Stimulated activated CD4-positive, alpha-beta T cell treated with anti-CD3 and anti-CD28 coated beads, TNF-alpha, amount 100 ng/mL, for 48 hours (primary cell): ENCODE measurements around the gene DPP6.
"Not testable (repeated sequence)": the region's sequence is repeated elsewhere in the genome, so short reads cannot be mapped to it uniquely, and the experiment has no call there.

Experiments used
- DNase-seq, 3 donors: peaks; one replicate each; pipeline ENCODE4 v3.0.0-alpha.2; 2020; ENCODE audit warnings: low read depth in 3 of 3

Gene DPP6

GRCh38 chr7:154656618-154657017 is 604.4 kb downstream of the DPP6 start:
- no peak for DNase-seq

DNA sequence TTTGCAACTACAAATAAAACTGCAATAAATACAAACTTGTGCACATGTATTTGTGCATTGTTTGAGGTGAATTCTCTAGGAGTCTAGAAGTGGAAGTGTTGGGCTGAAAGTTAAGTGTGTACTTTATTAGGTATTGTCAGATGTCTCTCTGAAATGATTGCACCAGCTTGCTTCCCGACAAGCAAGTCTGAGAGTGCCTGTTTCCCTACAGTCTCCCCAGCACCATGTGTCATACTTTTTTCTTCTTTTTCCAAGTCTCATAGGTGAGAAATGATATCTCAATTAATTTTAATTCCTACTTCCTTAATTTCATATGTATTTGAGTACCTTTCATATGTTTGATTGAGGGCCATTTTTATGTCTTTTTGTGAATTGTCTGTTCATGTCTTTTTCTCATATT is 614.6 kb downstream of the DPP6 start:
- no peak for DNase-seq

GRCh38 chr7:154672659-154673415 is 620.6 kb downstream of the DPP6 start:
- no peak for DNase-seq

GRCh38 chr7:154674191-154674590 is 622.0 kb downstream of the DPP6 start:
- DNase-seq = no peak

DNA sequence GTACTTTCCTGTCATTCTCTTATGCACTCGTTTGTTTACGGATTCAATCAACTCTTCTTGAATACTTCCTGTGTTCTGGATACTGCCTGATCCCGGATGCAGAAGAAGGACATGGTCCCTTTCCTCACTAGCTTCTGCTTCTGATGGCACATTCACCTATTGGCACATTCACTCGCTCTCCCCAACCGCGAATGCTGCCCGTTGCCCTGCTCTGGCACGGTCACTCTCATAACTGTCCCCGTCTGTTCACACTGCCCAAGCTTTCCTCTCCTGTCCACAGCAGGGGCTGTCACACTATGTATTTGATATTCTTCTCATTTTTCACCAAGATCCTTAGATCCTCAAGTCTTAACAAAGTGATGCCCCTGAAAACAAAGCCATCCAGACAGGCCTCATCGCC is 623.4 kb downstream of the DPP6 start:
- DNase-seq = no peak

DNA sequence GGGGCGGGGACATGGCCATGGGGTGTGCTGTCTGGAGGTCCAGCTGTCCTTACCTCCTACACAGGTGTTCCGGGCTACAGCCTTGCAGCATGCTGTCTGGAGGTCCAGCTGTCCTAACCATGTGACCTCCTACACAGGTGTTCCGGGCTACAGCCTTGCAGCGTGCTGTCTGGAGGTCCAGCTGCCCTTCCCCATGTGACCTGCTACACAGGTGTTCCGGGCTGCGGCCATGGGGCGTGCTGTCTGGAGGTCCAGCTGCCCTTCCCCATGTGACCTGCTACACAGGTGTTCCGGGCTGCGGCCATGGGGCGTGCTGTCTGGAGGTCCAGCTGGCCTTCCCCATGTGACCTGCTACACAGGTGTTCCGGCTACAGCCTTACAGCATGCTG is 623.8 kb downstream of the DPP6 start:
- not testable (repeated sequence) for DNase-seq

GRCh38 chr7:154676422-154677073 is 624.4 kb downstream of the DPP6 start:
- no peak for DNase-seq

GRCh38 chr7:154677454-154677853 is 625.3 kb downstream of the DPP6 start:
- no peak for DNase-seq

GRCh38 chr7:154678001-154678550 is 625.9 kb downstream of the DPP6 start:
- not testable (repeated sequence) for DNase-seq

DNA sequence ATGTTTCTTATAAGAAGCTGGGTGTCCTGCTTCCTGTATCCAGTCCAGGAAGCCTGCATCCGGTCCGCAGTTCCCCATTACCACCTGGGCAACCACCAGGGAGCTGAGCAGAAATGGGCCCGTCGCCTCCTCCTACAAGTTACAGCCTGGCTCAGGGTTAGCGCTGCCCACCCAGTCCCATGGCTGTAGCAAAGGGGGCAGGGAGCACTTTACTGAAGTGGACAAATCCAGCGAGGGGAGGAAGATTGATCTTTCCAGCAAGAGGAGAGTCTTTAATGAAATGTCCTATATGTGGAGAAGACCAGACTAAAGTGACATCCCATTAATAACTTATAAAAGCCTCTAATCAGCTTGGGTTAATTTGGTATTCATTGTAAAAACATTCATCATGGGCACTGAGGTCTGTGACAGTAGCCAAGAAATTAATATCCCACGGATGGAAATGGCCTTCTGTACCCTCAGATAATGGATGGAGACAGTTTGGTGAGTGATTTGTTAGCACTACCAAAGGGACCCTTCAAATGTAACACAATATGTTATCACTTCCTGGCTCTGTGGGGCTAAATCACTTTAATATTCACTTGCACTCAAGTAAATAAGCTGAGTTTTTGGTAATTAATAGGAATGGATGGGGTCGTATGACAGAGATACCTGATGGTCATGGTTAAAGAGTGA is 627.3 kb downstream of the DPP6 start:
- no peak for DNase-seq

- no peak for DNase-seq
Measured at GRCh38 chr7:154680894-154681659, 628.9 kb downstream of the DPP6 start.

DNA sequence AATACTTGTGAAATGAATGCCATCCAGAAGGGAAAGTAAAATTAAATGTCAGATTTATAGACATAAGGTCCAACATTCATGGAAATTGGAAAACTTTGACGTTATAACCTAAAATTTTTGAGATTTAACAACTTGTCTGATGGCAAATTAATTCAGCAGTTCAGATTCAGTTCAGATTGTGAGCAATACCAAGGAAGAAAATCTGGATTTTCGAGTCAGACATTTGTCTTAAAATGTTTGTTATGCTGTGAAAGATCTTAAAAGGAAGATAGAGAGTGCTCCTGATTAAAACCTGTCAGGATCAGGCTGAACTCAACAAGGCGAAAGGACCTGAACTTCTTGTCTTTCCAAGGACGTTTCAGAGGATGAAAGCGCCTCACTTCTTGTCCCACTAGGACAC is 629.8 kb downstream of the DPP6 start:
- no peak for DNase-seq

- DNase-seq = no peak
Measured at GRCh38 chr7:154684666-154685563, 632.7 kb downstream of the DPP6 start.

GRCh38 chr7:154685564-154685901 is 633.3 kb downstream of the DPP6 start:
- no peak for DNase-seq

DNA sequence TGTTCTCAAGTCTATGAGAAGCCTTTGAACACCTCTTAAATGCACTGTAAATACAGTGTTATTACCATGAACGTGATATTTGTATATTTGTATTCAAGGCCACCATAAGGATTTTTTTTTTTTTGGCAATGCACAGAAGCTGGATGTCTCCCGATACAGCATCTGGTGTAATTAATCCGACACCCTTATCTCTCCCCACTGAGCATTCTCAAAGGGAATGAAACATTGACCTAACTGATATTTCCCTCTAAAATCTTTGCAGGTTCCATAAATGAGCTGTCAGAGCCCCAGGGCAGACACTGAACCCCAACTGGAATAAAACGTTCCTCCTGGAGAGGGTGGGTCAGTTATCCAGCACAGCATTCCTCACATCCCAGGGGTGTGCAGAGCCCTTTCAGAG is 634.1 kb downstream of the DPP6 start:
- DNase-seq = no peak

DNA sequence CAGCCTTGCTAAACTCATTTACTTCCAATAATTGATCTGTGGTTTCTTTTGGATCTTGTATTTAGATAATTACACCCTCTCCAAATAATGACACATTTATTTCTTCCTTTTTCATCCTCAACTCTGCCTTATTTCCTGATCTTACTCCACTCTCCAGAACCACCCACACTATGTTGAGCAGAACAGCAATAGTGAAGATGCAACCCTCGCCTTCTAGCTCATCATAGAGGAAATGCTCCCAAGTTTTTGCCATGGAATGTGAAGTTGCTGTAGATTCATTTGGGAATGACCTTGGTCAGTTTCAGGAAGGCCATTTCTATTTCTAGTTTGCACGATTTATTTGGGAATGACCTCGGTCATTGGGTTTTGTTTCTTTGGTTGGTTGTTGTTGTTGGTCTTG is 636.8 kb downstream of the DPP6 start:
- DNase-seq = no peak

GRCh38 chr7:154690411-154690810 is 638.2 kb downstream of the DPP6 start:
- DNase-seq = no peak

DNA sequence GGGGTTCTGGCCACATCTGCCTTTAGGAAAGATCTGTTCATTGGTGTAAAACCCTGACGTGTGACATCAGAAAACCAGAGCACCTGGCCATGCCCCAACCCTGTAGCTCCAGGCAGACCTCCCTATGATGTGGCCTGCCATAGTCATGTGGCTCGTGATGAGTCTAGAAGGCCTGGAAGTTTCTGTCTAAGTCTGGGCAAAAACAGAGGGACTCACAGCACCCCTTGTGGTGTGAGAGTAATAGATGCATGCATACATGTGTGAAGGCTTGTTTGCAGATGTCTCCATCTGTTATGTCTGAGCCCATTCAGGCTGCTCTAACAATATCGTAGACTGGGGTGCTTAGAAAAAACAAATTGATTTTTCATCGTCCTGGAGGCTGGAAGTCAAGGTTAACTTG is 641.5 kb downstream of the DPP6 start:
- no peak for DNase-seq

GRCh38 chr7:154695836-154696235 is 643.6 kb downstream of the DPP6 start:
- DNase-seq = no peak

GRCh38 chr7:154696556-154696955 is 644.4 kb downstream of the DPP6 start:
- DNase-seq = no peak

- no peak for DNase-seq
Measured at GRCh38 chr7:154698726-154699291, 646.6 kb downstream of the DPP6 start.
